ENCODE results near the gene NUTM2G. TPM values are rescaled to one million over a fixed set of nuclear protein-coding genes. Genes with fewer than 3 reads are reported as not detected.
"Not testable (repeated sequence)": the region's sequence is repeated elsewhere in the genome, so short reads cannot be mapped to it uniquely, and the experiment has no call there.

Gene NUTM2G
- total RNA-seq (2012; rRNA removed) (not detected in 2 replicates), polyA plus RNA-seq (2012; rRNA removed) (not detected in 2 replicates), Bru-seq, nascent RNA (not detected), BruChase-seq, experiment 1, labeled RNA remaining after a 6-hour chase (not detected), BruChase-seq, experiment 2, labeled RNA remaining after a 2-hour chase (not detected)
- polyA plus RNA-seq (2012; cell fraction: cytosol; rRNA removed): not detected in 2 replicates
- not detected in 2 replicates for polyA plus RNA-seq (2012; cell fraction: nucleus; rRNA removed; ENCODE audit: low replicate concordance)
- long read RNA-seq: 0 reads

DNA sequence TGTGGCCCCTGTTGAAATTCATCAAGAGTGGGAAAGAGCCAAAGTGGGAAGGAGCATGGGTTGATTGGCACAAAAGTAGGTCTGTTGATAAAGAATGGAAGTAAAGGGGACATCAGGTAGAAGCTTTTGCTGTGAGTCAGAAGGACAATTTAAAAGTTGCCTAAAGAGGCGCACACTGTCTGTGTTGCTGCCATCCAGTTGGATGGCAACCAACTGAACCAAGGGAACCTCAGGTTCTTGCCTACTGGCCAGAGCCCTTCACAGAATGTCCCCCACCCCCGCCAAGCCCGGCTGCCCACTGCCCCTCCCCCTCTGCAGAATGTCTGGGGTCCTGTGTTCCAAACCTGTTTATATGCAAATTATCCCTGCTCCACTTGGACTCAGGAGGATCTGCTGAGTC, at the start of gene NUTM2G:
Gene NUTM2G, plus strand, starts transcription at position 301 of the 400 bp plus-strand sequence. CDS start 182 bp downstream, outside the sequence.
- H3K79me1 ChIP-seq (ENCODE audit: low read depth in 1 of 2, low read length in 2 of 2); in situ Hi-C loops (cut with MboI; ENCODE audit: low sequenced_read_pairs); H3K9me3 ChIP-seq (ENCODE audit: control insufficient read depth, insufficient read depth, low read length); H3K23ac ChIP-seq (ENCODE audit: low read depth, low read length); H3K4ac ChIP-seq (ENCODE audit: low read depth, low read length); H3K4me1 ChIP-seq (ENCODE audit: control insufficient read depth, insufficient read depth, low read length); POLR2A ChIA-PET (ENCODE audit: unreplicated experiment); H2BK5ac ChIP-seq (ENCODE audit: low read depth, low read length, poor library complexity, severe bottlenecking); H4K91ac ChIP-seq (ENCODE audit: insufficient read depth, low read depth, low read length); ATAC-seq (ENCODE audit: low read depth); H3K36me3 ChIP-seq (ENCODE audit: control insufficient read depth, insufficient read depth, low read length); H2BK20ac ChIP-seq (ENCODE audit: low read depth, low read length); H3K9me1 ChIP-seq (ENCODE audit: insufficient read depth, low read length); H3K4me3 ChIP-seq (ENCODE audit: insufficient read depth, low read depth, low read length); H2AK9ac ChIP-seq (replicated peaks; ENCODE audit: low read depth, low read length, poor library complexity); H4K5ac ChIP-seq (ENCODE audit: low read depth, low read length); H2BK120ac ChIP-seq (ENCODE audit: low read depth, low read length); dilution Hi-C loops (cut with HindIII; ENCODE audit: low sequenced_read_pairs, unreplicated experiment); H3K27me3 ChIP-seq (ENCODE audit: control insufficient read depth, insufficient read depth, low read length); H2BK15ac ChIP-seq (ENCODE audit: low read depth, low read length); CTCF ChIA-PET; H3K4me2 ChIP-seq (ENCODE audit: low read depth, low read length); DNase-seq; H2AK5ac ChIP-seq (ENCODE audit: low read depth, low read length); intact Hi-C loops (cut with micrococcal nuclease); H3K27ac ChIP-seq (ENCODE audit: insufficient read depth, low read length); H3K14ac ChIP-seq (replicated peaks; ENCODE audit: low read depth, low read length); H3K9ac ChIP-seq (ENCODE audit: low read depth, low read length); H3K56ac ChIP-seq (ENCODE audit: extremely low read depth, insufficient read depth, low read length); H4K20me1 ChIP-seq (ENCODE audit: insufficient read depth, low read length); BruUV-seq (replicated peaks); H2AFZ ChIP-seq (replicated peaks; ENCODE audit: low read length, poor library complexity); H3K18ac ChIP-seq (ENCODE audit: low read depth, low read length); H4K8ac ChIP-seq (ENCODE audit: low read depth in 2 of 2, low read length in 2 of 2): not testable (repeated sequence)
- no CpG with 5 or more reads among the region's 3 CpGs for WGBS, 2 experiments (ENCODE audit: extremely low coverage in 2 of 2, insufficient read length in 1 of 2)
